Stomach (tissue), 4 donors: ENCODE data around the gene ACTL8.

ENCODE experiments used
- CTCF ChIP-seq, 7 experiments: fragments of 450-650 bp in 4 of 7; fragments of 200-600 bp in 3 of 7; sonication (generic) in 3 of 7; IDR thresholded peaks; one replicate each; pipeline ENCODE4 v1.5.1; 2016 to 2019; ENCODE audit warnings: antibody characterized with exemption in 7 of 7, control low read depth in 2 of 7, mild to moderate bottlenecking in 1 of 7
- EP300 ChIP-seq: sonication (generic); formaldehyde crosslinking; IDR thresholded peaks from one replicate; pipeline ENCODE4 v1.6.1; 2017; ENCODE audit warnings: antibody characterized with exemption
- POLR2A ChIP-seq, 4 donors: fragments of 450-650 bp; IDR thresholded peaks; one replicate each; pipeline ENCODE4 v1.6.1; 2016; ENCODE audit warnings: antibody characterized with exemption in 4 of 4, control low read depth in 2 of 4, mild to moderate bottlenecking in 1 of 4, moderate library complexity in 1 of 4
- POLR2AphosphoS5 ChIP-seq, 3 donors: sonication (generic); formaldehyde crosslinking; IDR thresholded peaks; one replicate each; pipeline ENCODE4 v1.6.1; 2016; ENCODE audit warnings: antibody characterized with exemption in 3 of 3

GRCh38 chr1:17735793-17736192 lies 19.3 kb upstream of the ACTL8 start:
- TF ChIP-seq POLR2AphosphoS5 (IDR thresholded peaks at IDR 0.05) (no peak), CTCF (IDR thresholded peaks at IDR 0.05) (no peak), POLR2A (IDR thresholded peaks at IDR 0.05) (no peak), EP300 (no peak)
